ENCODE measurements around the gene OR2T3.

Gene OR2T3

DNA sequence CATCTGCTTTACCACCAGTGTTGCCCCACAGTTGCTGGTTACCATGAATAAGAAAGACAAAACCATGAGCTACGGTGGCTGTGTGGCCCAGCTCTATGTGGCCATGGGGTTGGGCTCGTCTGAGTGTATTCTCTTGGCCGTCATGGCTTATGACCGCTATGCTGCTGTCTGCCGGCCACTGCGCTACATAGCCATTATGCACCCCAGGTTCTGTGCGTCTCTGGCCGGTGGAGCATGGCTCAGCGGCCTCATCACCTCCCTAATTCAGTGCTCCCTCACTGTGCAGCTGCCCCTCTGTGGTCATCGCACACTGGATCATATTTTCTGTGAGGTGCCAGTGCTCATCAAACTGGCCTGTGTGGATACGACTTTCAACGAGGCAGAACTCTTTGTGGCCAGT, 48.7 kb downstream of the OR2T3 start:
- DNase-seq (ENCODE audit: low read depth in 2 of 2): no peak
- TF ChIP-seq, protein P1, sequence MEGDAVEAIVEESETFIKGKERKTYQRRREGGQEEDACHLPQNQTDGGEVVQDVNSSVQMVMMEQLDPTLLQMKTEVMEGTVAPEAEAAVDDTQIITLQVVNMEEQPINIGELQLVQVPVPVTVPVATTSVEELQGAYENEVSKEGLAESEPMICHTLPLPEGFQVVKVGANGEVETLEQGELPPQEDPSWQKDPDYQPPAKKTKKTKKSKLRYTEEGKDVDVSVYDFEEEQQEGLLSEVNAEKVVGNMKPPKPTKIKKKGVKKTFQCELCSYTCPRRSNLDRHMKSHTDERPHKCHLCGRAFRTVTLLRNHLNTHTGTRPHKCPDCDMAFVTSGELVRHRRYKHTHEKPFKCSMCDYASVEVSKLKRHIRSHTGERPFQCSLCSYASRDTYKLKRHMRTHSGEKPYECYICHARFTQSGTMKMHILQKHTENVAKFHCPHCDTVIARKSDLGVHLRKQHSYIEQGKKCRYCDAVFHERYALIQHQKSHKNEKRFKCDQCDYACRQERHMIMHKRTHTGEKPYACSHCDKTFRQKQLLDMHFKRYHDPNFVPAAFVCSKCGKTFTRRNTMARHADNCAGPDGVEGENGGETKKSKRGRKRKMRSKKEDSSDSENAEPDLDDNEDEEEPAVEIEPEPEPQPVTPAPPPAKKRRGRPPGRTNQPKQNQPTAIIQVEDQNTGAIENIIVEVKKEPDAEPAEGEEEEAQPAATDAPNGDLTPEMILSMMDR (IDR thresholded peaks at IDR 0.05; ENCODE audit: low read depth, low read length): no peak
- no peak overlapping the region for H3K4me3 ChIP-seq (replicated peaks in 1 of 2; ENCODE audit: low read depth in 2 of 2, low read length in 2 of 2)

Data from cardiac fibroblast (primary cell).